GM04503 (cell line): ENCODE measurements around the gene PDXK.
"Not testable (repeated sequence)": the region's sequence is repeated elsewhere in the genome, so short reads cannot be mapped to it uniquely, and the experiment has no call there.

ENCODE experiments used
- DNase-seq: peaks from one replicate; pipeline ENCODE4 v3.0.0-alpha.2; 2012; ENCODE audit warnings: low read depth

Gene PDXK

GRCh38 chr21:43718872-43719747 lies at the start of gene PDXK:
PDXK (plus strand) TSS chr21:43719129; CDS start chr21:43719295, 166 bp downstream.
- no peak for DNase-seq

- DNase-seq: no peak
Observed at GRCh38 chr21:43669828-43670605, 48.9 kb upstream of the PDXK start.

GRCh38 chr21:43675871-43676270 lies 43.1 kb upstream of the PDXK start:
- DNase-seq: no peak

- DNase-seq: no peak
Observed at GRCh38 chr21:43676391-43676790, 42.5 kb upstream of the PDXK start.

GRCh38 chr21:43679951-43680350 lies 39.0 kb upstream of the PDXK start:
- DNase-seq: no peak

- not testable (repeated sequence) for DNase-seq
Observed at GRCh38 chr21:43680421-43680820, 38.5 kb upstream of the PDXK start.

GRCh38 chr21:43681650-43682049 lies 37.3 kb upstream of the PDXK start:
- DNase-seq: no peak

- DNase-seq: no peak
Observed at GRCh38 chr21:43684424-43684823, 34.5 kb upstream of the PDXK start.

GRCh38 chr21:43686811-43687565 lies 31.9 kb upstream of the PDXK start:
- DNase-seq: no peak

- no peak for DNase-seq
Observed at GRCh38 chr21:43687566-43688399, 31.1 kb upstream of the PDXK start.

GRCh38 chr21:43688906-43689305 lies 30.0 kb upstream of the PDXK start:
- no peak for DNase-seq

- no peak for DNase-seq
Observed at GRCh38 chr21:43689556-43690337, 29.2 kb upstream of the PDXK start.

- no peak for DNase-seq
Observed at GRCh38 chr21:43690346-43690745, 28.6 kb upstream of the PDXK start.

GRCh38 chr21:43691086-43691795 lies 27.7 kb upstream of the PDXK start:
- no peak for DNase-seq

GRCh38 chr21:43691801-43692200 lies 27.1 kb upstream of the PDXK start:
- no peak for DNase-seq

- DNase-seq: no peak
Observed at GRCh38 chr21:43692949-43693348, 26.0 kb upstream of the PDXK start.

GRCh38 chr21:43693981-43694380 lies 24.9 kb upstream of the PDXK start:
- DNase-seq: no peak

GRCh38 chr21:43694437-43695079 lies 24.4 kb upstream of the PDXK start:
- no peak for DNase-seq

- no peak for DNase-seq
Observed at GRCh38 chr21:43696214-43696613, 22.7 kb upstream of the PDXK start.
